DMS114 treated with DMSO at 0.1 percent for 48 hours (cell line): ENCODE measurements around the gene HOXB7.
A peak's percentile ranks its signal among the peaks of the same experiment; 100 is the strongest.

Source experiments
- DNase-seq: peaks from one replicate; lab custom pipeline; 2025; ENCODE audit not compliant: unreplicated experiment; lab: John Stamatoyannopoulos, UW

The HOXB7 gene

GRCh38 chr17:48596000-48596734 is 14.7 kb downstream of the HOXB7 start:
- DNase-seq: no peak

- no peak for DNase-seq
These were observed 15.4 kb downstream of the HOXB7 start for GRCh38 chr17:48595278-48595999.

DNA sequence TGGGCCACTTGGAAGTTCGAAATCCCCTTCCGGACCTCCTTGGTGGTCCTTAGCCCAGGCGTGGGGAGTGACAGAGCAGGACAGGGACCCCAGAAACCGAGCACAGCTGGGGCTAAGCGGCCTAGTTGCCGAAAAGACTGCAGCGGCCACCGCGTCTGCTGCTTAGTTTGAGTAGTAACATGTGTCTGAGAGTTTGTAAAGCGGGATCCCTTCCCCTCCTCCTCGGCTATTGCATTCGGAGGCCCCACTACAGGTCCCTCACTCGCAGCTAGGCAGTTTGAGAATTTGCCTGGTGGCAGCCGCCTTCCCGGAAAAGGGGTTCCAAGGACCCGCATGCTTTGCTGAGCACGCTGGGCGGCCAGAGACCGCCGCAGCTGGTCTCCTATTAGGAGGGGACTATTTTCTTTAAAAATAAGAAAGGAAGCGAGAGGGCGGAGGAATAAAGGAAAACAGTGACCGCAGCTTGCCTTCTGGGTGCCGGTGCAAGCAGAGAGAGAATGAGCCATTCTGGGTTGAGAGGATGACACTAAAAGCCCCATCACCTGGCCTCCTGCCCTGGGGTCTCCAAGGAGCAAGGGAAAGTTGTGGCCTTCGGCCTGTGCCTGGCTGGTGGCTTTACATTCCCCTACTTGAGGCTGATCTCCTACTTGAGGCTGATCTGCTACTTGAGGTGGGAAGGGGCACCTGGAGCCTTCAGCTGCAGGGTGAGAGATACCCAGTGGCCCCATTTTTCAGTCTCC is 16.1 kb downstream of the HOXB7 start:
- DNase-seq: no peak

DNA sequence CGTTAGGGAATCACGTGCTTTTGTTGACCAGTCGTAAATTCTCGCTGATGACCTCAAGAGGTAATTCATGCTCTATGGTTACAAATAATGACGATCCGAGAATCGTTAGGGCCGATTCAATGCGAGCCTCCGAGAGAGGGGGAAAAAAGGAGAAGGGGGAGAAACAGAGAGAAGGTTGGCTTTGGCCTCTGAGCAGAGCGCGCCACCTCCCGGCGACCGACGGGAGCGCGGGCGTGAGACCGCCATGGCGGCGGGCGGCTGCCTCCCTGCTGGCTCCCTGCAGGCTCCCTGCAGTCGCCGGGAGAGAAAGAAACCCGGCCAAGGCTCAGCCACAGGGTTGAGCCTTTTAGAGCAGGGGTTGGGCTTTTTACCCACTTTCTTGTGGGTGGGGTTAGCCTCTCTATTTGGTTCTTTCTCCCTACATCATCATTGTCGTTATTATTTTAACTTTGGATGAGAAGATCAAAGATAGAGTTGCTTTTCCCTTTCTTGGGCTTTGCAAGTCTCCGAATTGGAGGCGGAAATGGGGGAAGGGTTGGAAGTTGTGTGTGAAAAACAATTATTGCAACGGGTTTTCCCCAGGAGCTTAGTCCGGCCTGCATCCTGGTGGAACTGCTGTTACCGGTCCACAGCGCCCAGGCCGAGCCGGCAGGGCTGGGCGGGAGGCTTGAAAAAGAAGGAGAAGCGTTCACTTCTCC is 16.8 kb downstream of the HOXB7 start:
- peak; percentile 63 for DNase-seq

DNA sequence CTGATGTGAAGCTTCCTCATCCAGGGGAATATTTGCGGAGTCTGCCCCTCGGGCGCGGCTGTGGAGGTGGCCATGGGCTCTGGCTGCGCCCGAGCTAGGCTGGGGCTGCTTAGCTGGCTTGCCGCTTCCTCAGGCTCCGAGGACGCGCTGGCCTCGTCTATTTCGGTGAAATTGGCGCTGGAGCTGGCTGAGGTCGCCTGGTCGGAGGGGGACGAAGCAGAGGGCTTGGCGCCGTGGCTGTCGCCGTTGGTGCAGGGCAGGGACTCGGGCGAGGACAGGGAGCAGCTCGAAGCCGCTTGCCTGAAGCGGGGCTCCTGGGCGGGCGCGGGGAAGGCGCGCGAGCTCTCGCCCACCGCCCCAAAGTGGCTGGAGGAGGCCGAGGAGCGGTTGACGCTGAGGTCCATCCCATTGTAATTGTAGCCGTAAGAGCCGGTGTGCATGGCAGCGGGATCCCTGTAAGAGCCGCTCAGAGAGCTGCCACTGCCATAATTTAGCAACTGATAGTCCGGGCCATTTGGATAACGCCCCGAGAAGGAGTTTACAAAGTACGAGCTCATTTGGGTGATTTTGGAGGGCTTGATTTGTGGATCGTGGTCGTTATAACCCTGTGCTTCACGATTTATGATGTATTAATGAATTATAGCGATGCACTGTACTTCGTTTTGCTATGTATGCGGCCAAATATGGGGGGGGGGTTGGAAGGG is 17.5 kb downstream of the HOXB7 start, which contains the start of gene HOXB5:
Gene HOXB5 (minus strand): TSS at position 654 of the 704 bp plus-strand sequence. CDS start 97 bp downstream, at position 557.
- peak; percentile 45 for DNase-seq

DNA sequence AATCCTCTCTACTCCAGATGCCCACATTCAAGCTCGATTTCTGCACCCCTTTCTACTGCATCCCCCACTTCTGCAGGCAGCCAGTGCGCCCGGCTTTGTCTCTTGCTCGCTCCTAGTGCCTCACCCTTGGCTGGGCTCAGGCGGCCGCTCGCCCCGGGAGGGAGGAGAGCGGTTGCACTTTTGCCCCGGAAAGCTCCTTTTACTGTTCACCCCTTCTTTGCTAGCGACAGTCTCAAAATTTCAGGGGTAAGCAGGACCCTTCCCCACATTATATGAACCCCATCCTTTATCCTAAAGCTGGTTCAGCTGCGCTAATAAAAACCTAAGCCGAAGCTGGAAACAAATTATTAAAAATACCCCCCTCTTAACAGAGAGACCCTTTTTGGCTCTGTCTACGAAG is 18.2 kb downstream of the HOXB7 start:
- DNase-seq: no peak

DNA sequence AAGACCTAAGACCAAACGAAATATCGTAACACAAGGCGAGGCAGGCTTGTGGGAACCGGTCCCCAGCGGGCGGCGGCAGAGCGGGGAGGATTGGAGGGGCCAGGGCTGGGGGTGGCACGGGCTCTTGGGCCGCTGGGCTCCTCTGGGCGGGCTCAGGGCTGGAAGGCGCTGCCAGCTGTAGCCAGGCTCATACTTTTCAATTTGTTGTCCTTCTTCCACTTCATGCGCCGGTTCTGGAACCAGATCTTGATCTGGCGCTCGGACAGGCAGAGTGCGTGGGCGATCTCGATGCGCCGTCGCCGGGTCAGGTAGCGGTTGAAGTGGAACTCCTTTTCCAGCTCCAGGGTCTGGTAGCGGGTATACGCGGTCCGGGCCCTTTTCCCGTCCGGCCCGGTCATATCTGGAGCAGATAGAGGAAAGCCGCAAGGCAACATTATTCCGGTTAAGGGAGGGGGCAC is 18.7 kb downstream of the HOXB7 start:
- no peak for DNase-seq

DNA sequence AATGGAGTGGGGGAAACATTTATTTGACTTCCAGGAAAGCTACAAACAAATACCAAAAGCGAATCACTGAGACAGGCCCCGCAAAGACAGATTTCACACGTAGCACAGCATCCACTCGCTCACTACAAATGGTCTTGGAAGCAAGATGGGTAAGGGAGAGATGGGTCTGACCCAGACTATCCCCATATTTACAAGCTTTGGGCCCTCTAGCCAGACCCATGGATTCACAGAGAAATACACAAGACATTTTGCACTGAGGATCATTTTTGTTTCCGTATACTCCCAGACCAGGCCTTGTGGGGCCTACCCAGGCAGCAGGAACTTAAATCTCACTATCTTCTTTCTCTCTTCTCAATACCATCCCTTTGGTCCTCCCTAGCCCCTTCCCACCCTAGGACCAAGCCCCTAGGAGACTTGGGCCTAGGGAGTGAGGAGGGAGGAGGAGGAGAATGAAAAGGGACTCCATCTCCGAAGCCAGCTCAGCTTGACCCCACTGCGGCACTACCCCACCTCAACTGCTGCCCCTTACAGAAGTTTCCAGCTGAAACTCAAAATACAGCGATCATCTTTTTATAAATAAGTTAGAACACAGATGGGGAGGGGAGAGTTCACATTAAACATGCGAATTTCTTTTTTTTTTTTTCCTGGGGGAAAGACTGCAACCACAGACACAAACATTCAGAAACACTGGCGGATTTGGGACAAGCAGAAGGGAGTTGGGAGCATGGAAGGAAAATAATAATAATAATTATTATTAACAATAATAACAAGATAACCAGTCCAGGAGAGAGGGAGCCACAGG is 19.4 kb downstream of the HOXB7 start:
- no peak for DNase-seq

DNA sequence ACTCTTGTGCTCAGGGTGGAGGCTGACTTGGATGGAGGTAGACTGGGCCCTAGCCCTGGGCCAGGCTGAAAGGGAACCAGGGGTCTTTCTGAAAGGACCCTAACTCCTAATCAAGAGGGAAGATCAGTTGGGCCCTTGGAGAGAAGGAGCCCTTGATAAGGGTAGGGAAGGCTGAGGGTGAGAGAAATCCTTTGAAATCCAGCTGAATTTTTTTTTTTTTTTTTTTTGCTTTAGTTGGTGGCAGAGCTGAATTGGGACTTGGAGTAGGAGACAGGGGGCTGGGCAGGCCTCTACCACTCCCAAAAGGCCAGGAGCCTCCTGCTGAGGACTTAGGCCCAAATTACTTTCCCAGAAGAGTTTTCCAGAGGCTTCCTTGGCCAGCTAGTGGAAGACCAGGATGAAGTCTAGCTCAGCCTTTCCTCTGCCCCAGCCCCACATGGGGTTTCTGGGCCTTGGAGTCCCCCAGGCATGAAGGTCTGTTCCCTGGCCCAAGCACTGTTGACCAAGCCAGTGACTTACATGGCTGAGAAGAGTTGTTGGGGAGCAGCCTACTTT is 20.1 kb downstream of the HOXB7 start:
- DNase-seq: no peak

DNA sequence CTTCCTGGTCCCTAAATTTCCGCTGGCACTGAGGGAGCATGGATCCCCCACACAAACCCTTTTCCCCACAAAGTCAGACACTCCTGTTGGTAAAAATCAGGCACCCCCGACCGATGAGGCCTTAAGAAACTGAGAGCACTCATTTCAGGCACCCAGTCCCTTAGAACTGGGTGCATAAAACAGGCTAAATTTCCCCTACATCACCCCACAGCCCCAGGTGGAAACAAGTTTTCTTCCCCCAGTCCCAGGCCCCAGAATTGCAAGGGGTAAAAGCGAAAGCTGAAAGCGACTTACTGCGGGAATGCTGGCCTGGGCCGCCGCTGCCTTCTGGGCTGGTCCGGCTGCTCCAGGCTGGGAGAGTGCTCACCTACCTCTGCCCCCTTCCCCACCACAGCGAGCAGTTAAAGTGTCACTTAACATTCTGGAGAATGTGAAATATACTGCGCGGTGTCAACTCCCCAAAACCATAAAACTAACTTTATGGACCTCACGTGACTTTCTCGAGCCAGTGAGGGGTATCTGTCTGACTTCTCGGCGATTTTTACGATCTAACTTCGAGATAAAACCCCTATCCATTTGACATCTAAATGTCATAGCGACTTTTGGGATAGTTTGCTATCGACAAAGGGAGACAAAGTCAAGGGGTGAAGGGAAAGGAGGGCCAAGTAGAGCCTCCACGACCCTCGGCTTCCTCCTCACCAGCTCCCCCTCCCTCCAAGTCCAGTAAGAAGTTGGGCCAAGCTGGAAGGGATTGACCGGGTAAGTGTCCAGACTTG is 20.8 kb downstream of the HOXB7 start, which contains the start of gene HOXB3:
Gene HOXB3 (minus strand): TSS at position 411 of the 776 bp plus-strand sequence. CDS start 37,767 bp downstream, outside the sequence.
- no peak for DNase-seq

DNA sequence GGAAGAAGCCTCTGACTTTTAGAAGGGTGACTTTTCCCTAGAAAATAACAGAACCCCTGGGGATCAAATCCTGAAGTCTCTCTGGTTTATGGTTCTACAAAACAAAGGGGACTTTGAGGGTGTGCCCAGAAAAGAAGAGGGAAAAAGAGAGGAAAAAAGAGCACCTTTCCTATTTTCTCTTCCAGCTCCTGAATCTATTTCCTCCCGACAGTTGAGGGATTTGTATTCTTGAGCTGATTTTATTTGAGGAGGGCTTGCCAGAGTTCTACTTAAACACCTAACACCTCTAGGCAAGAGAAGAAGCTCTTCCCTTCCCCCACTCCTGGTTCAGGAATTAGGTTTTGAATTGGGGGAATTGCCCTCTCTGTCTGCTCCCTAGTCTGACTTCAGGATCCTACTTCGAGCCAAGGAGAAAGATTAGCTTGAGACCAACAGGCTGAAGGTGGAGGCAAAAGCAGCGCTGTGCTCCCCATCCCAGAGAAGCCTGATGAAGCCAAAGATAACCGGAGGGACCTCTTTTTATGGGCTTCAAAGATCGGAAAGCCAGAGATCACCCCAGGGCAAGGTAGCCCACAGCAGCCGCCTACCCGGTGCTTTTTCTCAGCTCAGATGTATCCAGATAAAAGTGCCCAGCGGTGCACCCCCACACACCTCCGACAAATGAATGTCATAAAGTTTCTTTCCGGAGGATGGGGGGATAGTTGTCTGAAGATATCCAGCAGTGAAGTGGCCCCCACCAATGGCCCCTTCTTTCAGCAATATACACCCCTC is 21.6 kb downstream of the HOXB7 start:
- DNase-seq: no peak

DNA sequence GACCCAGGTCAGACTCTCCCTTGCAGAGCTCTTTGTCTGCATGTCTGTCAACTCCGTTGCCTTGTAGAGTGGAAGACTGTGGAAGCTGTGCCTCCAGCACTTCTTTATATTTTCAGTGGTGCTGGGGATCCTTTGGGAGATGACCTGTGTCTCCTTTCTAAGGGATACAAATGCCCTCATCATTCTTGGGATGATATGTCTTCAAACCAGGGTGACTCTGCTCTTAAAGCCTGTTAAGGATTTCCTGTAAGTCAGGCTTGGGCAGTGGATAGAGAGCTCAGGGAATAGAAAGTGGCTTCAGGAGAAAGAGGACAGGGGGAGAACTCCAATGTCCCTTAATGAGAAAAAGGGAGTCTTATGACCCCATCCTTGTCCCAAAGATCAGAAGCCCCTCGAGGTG is 22.3 kb downstream of the HOXB7 start:
- DNase-seq: no peak

GRCh38 chr17:48588074-48588415 is 22.8 kb downstream of the HOXB7 start:
- DNase-seq: no peak

DNA sequence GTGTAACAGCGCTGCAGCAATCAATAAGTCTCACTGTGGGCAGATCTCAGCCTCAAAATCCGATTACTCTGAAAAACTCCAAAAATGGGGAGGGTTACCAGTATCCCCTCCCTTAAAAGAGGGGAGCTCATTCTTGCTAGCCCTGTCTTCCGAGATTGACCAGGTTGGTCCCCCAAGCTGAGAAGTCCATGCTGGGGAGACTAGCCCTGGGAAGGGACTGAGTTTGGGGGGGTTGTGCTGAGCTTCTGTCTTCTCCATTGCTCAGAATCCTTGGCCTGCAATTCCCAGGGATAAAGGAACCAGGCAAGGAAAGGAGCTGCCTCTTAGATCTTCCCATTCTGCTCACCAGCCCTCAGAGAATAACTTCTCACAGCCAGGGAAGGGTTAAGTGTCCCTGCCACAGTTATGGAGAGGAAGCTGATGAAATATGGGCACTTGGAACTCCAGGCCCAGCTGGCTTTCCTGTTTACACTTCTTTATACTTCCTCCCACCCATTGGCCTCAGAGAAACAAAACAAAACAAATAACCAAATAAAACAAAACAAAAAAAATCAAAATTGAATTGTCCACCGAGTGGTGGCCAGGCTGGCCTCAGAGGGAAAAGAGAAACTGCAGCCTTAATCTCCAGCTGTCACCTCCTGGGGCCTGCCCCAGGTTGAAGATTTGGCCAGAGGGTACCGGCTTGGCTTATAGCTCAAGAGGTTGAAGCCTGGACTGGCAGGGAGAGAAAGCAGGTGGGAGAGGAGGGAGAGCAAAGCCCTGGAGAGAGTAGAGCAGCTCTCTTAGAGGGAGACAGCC is 23.3 kb downstream of the HOXB7 start:
- DNase-seq: no peak

DNA sequence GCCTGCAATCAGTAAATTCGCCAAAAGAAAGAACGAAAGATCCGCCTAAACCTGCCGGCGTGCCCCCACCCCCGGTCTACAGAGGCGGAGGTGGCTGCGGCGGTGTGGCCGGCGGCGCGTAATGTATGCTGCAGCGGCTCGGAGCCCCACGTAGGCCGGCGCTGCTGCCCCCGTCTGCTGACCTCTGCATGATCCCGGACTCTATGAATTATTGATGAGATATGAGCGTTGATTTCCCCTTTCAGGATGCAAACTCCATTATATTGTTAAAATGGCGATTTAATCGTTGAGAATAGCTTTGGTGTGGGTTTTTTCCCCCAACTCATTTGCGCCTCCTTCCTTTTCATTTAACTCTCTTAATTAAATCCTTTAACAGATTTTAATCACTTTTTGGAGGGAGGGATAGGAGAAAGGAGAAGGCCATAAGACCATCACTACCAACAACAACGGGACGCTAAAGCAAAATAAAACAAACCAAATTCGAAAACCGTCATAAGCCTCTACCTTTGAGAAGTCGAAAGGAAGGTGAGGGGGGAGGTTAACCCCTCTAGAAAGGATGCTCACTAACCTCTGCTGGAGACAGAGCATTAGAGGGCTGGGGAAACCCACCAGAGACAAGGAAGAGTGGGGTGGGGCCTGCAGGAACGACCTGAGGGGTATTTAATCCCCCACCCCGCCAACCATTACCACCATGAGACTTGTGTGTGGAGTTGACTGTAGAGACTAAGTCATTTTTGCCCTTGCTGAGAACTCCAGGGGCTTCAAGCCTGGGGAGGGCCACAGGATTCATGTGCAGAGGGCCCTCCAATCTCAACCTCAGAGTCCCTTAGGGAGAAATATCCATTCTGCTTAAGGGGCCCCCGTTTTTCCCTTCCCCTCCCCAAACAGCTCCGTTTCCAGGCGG is 24.2 kb downstream of the HOXB7 start:
- DNase-seq: no peak

DNA sequence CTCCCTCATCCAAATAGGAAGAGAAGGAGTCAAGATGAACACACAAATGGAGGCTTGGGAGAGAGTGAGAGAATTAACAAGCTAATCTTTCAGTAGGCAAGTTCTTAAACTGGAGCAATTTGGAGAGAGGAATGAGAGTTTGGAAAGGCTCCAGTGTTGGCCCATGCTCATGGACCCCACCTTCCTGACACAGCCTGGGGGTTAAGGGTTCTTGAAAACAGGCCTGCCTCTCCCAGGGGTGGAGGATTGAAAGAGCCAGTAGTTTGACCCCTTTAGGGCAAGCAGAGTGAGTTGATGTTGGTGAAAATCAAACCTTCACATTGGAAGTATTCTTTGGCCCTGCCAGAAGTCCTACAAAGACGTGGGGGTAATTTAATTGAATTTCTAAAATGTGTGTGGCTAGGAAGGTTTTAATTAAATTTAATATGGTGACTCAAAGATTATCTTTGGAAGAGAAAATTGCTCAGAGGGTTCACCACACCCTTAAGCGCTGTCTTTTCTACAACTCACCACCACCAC is 26.5 kb downstream of the HOXB7 start:
- no peak for DNase-seq
